Esophagus squamous epithelium (tissue), 4 donors: Measurements from ENCODE around the gene ELOVL6.

Experiments
- POLR2A ChIP-seq, 4 donors: fragments of 450-650 bp; IDR thresholded peaks; one replicate each; pipeline ENCODE4 v1.6.1; 2017; ENCODE audit warnings: antibody characterized with exemption in 4 of 4, mild to moderate bottlenecking in 4 of 4, moderate library complexity in 3 of 4
- TF ChIP-seq, protein P1 (sequence below), 6 experiments: fragments of 450-650 bp in 4 of 6; fragments of 200-600 bp in 2 of 6; sonication (generic) in 2 of 6; IDR thresholded peaks; one replicate each; pipeline ENCODE4 v1.5.1; 2016 to 2019; ENCODE audit warnings: antibody characterized with exemption in 6 of 6, mild to moderate bottlenecking in 4 of 6, moderate library complexity in 4 of 6

DNA sequence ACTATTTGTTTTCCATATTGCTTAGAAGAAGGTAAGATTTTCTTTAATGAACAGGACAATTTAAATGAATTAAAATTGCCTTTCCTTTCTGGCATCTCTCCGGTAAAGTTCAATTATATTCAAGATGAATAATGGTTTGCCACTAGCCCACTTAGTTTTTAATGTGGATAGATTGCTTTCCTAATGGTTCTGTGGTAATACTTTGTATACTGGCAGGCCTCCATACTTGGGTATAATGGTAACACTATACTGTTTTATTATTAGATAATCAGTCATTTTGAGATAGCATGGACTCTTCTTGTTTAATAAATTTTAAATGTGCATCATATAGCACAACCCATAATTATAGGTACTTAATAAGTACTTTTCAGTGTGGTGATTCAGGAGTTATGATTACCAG, 89.5 kb downstream of the ELOVL6 start:
- TF ChIP-seq, protein P1, sequence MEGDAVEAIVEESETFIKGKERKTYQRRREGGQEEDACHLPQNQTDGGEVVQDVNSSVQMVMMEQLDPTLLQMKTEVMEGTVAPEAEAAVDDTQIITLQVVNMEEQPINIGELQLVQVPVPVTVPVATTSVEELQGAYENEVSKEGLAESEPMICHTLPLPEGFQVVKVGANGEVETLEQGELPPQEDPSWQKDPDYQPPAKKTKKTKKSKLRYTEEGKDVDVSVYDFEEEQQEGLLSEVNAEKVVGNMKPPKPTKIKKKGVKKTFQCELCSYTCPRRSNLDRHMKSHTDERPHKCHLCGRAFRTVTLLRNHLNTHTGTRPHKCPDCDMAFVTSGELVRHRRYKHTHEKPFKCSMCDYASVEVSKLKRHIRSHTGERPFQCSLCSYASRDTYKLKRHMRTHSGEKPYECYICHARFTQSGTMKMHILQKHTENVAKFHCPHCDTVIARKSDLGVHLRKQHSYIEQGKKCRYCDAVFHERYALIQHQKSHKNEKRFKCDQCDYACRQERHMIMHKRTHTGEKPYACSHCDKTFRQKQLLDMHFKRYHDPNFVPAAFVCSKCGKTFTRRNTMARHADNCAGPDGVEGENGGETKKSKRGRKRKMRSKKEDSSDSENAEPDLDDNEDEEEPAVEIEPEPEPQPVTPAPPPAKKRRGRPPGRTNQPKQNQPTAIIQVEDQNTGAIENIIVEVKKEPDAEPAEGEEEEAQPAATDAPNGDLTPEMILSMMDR (IDR thresholded peaks at IDR 0.05) = no peak
- TF ChIP-seq POLR2A (IDR thresholded peaks at IDR 0.05) = no peak
